DOHH2 (cell line): ENCODE data around the gene TLX3.

Source experiments
- H3F3A ChIP-seq: fragments of 200-600 bp; sonication (generic), shearing (Covaris generic); 2 replicates; pipeline ENCODE4 v1.6.0; 2016; ENCODE audit warnings: antibody characterized with exemption, mild to moderate bottlenecking; ENCODE audit not compliant: control insufficient read depth, insufficient read depth
- H3K27ac ChIP-seq: fragments of 200-600 bp; sonication (generic); 2 replicates; pipeline ENCODE4 v1.5.1; 2014; ENCODE audit warnings: low read depth, mild to moderate bottlenecking, low read length, moderate library complexity
- H3K27me3 ChIP-seq: fragments of 200-600 bp; sonication (generic); 2 replicates; pipeline ENCODE4 v1.6.1; 2014; ENCODE audit warnings: mild to moderate bottlenecking, low read length, mixed read lengths; ENCODE audit not compliant: control insufficient read depth
- H3K36me3 ChIP-seq: fragments of 200-600 bp; sonication (generic); 2 replicates; pipeline ENCODE4 v1.6.1; 2014; ENCODE audit warnings: mild to moderate bottlenecking, low read length, moderate library complexity, mixed read lengths; ENCODE audit not compliant: control insufficient read depth
- H3K4me1 ChIP-seq: fragments of 200-600 bp; sonication (generic); 2 replicates; pipeline ENCODE4 v1.6.1; 2014; ENCODE audit warnings: mild to moderate bottlenecking, low read length, mixed read lengths; ENCODE audit not compliant: control insufficient read depth
- H3K4me2 ChIP-seq: fragments of 200-600 bp; sonication (generic); 2 replicates; pipeline ENCODE4 v1.6.0; 2014; ENCODE audit warnings: mild to moderate bottlenecking, low read length, moderate library complexity
- H3K4me3 ChIP-seq: fragments of 200-600 bp; sonication (generic); 2 replicates; pipeline ENCODE4 v1.5.1; 2014; ENCODE audit warnings: mild to moderate bottlenecking, low read length, mixed read lengths
- H3K79me2 ChIP-seq: fragments of 200-600 bp; sonication (generic); 2 replicates; pipeline ENCODE4 v1.6.1; 2014; ENCODE audit warnings: mild to moderate bottlenecking, low read length, mixed read lengths; ENCODE audit not compliant: control insufficient read depth
- H3K9me2 ChIP-seq: fragments of 200-600 bp; sonication (generic); replicated peaks from 2 replicates; pipeline ENCODE4 v1.6.1; 2014; ENCODE audit warnings: mild to moderate bottlenecking, low read length, mixed read lengths; ENCODE audit not compliant: control insufficient read depth
- H3K9me3 ChIP-seq: fragments of 200-600 bp; sonication (generic); 2 replicates; pipeline ENCODE4 v1.6.1; 2014; ENCODE audit warnings: antibody characterized with exemption, low read length, mixed read lengths; ENCODE audit not compliant: control insufficient read depth, insufficient read depth
- H4K20me1 ChIP-seq: fragments of 200-600 bp; sonication (generic); 2 replicates; pipeline ENCODE4 v1.6.0; 2014; ENCODE audit warnings: low read depth, mild to moderate bottlenecking, antibody characterized with exemption, low read length, moderate library complexity; ENCODE audit not compliant: control insufficient read depth, insufficient read depth
- EZH2phosphoT487 ChIP-seq: fragments of 200-600 bp; sonication (generic); IDR thresholded peaks from 2 replicates; pipeline ENCODE4 v1.6.1; 2017; ENCODE audit warnings: borderline replicate concordance, mild to moderate bottlenecking, antibody characterized with exemption, low read length, moderate library complexity, mixed read lengths
- TF ChIP-seq, protein P1 (sequence below): fragments of 200-600 bp; sonication (generic); IDR thresholded peaks from one replicate; pipeline ENCODE4 v1.5.1; 2014; ENCODE audit warnings: antibody characterized with exemption, mild to moderate bottlenecking, low read depth, low read length; ENCODE audit not compliant: poor library complexity, severe bottlenecking

TLX3 gene

DNA sequence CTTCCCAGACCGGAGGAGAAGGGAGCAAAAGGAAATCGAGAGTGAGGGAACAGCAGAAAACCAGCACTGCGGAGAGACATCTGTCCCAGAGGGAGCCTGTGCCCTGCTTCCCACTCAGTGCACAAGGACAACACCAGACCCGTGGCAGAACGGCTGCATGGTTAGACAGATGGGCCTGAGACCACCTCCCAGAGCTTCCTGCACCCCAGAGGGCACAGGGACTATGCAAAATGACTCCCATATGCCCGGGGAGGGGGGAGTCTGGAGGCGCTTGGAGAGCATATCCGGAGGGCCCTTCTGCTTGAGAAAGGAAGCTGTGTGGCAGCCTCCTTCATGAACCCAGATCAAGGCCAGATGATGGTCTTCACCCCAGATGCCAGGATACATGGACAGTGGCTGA is 26.6 kb downstream of the TLX3 start:
- Histone ChIP-seq H3K27ac (no peak overlapping the region), H3K4me3 (no peak overlapping the region), H3K9me3 (no peaks in the 10 kb centered on the region), H3K9me2 (no peaks in the 10 kb centered on the region), H4K20me1 (no peaks in the 10 kb centered on the region), H3F3A (no peaks in the 10 kb centered on the region), H3K4me1 (no peaks in the 10 kb centered on the region), H3K27me3 (no peaks in the 10 kb centered on the region; the same call in 1 of the 2 replicates), H3K36me3 (no peaks in the 10 kb centered on the region), H3K4me2 (no peak overlapping the region), H3K79me2 (no peaks in the 10 kb centered on the region)
- TF ChIP-seq, protein P1, sequence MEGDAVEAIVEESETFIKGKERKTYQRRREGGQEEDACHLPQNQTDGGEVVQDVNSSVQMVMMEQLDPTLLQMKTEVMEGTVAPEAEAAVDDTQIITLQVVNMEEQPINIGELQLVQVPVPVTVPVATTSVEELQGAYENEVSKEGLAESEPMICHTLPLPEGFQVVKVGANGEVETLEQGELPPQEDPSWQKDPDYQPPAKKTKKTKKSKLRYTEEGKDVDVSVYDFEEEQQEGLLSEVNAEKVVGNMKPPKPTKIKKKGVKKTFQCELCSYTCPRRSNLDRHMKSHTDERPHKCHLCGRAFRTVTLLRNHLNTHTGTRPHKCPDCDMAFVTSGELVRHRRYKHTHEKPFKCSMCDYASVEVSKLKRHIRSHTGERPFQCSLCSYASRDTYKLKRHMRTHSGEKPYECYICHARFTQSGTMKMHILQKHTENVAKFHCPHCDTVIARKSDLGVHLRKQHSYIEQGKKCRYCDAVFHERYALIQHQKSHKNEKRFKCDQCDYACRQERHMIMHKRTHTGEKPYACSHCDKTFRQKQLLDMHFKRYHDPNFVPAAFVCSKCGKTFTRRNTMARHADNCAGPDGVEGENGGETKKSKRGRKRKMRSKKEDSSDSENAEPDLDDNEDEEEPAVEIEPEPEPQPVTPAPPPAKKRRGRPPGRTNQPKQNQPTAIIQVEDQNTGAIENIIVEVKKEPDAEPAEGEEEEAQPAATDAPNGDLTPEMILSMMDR = no peak
- TF ChIP-seq EZH2phosphoT487 = no peak

DNA sequence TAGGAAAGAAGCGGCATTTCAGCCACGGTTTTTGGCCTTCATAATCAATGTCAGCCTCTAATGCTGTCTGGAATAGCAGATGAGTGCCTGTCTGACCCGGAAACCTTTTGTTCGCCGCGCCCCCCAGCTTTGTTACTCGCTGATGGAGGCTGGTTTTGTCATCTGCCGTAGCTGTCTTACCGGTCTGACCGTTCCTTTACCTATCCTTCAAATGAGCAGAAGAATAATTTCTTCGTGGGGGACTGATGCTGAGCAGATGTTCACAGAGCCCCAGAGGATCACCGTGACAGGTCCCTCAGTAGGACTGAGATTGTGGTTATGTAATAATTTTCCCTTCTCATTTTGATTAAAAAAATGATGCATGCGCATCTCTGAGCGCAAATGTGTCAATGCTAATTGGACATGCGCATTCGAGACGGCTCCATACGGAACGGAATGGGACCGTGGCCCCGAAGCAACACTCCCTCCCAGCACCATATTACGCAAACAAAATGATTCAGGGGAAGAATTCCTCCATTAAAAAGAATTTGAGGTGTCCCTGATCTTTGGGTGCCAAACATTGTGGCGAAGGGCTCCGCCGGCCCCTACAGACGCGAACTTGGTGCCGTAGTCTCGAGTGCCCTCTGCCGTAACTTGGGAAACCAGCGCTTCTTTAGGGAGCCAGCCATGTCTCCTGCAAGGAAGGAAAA is 27.6 kb downstream of the TLX3 start:
- H3K36me3 ChIP-seq = no peaks in the 10 kb centered on the region
- H3K9me3 ChIP-seq = no peaks in the 10 kb centered on the region
- H3K4me3 ChIP-seq = no peak overlapping the region
- H3K9me2 ChIP-seq = no peaks in the 10 kb centered on the region
- no peaks in the 10 kb centered on the region for H4K20me1 ChIP-seq
- H3K4me1 ChIP-seq = no peaks in the 10 kb centered on the region
- H3K27ac ChIP-seq = no peak overlapping the region
- TF ChIP-seq EZH2phosphoT487 = no peak
- TF ChIP-seq, protein P1 = no peak
- H3K4me2 ChIP-seq = no peak overlapping the region
- no peaks in the 10 kb centered on the region for H3K79me2 ChIP-seq
- no peaks in the 10 kb centered on the region for H3F3A ChIP-seq
- no peaks in the 10 kb centered on the region; the same call in 1 of the 2 replicates for H3K27me3 ChIP-seq

DNA sequence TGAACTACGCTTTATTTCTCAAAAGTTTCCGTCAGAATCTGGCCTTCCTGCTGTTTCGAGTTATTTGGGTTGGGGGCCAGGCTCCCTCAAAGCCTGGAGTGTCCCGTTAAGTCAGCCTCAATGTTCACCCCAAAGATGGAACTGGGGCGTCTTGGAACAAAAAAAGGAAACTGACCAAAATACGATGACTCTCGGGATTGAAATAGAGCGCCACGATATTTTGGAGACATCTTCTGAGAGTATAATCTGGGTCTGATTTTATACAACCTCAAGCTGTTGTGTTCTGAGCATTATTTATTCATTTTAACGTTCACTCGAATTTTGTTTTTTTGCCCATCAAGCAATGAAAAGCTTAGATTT is 28.1 kb downstream of the TLX3 start:
- Histone ChIP-seq H3F3A (no peaks in the 10 kb centered on the region), H3K36me3 (no peaks in the 10 kb centered on the region), H3K9me2 (no peaks in the 10 kb centered on the region), H4K20me1 (no peaks in the 10 kb centered on the region), H3K4me3 (no peak overlapping the region), H3K27me3 (no peaks in the 10 kb centered on the region; the same call in 1 of the 2 replicates), H3K9me3 (no peaks in the 10 kb centered on the region), H3K4me2 (no peak overlapping the region), H3K79me2 (no peaks in the 10 kb centered on the region), H3K27ac (no peak overlapping the region), H3K4me1 (no peaks in the 10 kb centered on the region)
- no peak for TF ChIP-seq EZH2phosphoT487
- TF ChIP-seq, protein P1 = no peak
